BLaER1 treated with 17β-estradiol and CSF1 and Interleukin-3, amounts not matched to agents 10 nM and 100 nM (cell line): ENCODE data around the gene KCNIP3.
A peak's percentile ranks its signal among the peaks of the same experiment; 100 is the strongest.

Experiments used
- H3K27ac ChIP-seq, 11 experiments: shearing (Covaris generic); formaldehyde crosslinking; 2 replicates each; pipeline ENCODE4 v1.8.1; 2022
- H3K27me3 ChIP-seq, 11 experiments: shearing (Covaris generic); formaldehyde crosslinking; 2 replicates each; pipeline ENCODE4 v1.8.1; 2022
- H3K36me3 ChIP-seq, 11 experiments: shearing (Covaris generic); formaldehyde crosslinking; 2 replicates each; pipeline ENCODE4 v1.8.1; 2022
- H3K4me1 ChIP-seq, 10 experiments: shearing (Covaris generic); formaldehyde crosslinking; 2 replicates each; pipeline ENCODE4 v1.8.1; 2022
- H3K4me2 ChIP-seq, 11 experiments: shearing (Covaris generic); formaldehyde crosslinking; 2 replicates each; pipeline ENCODE4 v1.8.1; 2022
- H3K4me3 ChIP-seq, 10 experiments: shearing (Covaris generic); formaldehyde crosslinking; 2 replicates each; pipeline ENCODE4 v1.8.1; 2022
- H3K9ac ChIP-seq, 11 experiments: shearing (Covaris generic); formaldehyde crosslinking; 2 replicates each; pipeline ENCODE4 v1.8.1; 2022
- H3K9me3 ChIP-seq, 11 experiments: shearing (Covaris generic); formaldehyde crosslinking; replicated peaks in 1 of 11; 2 replicates each; pipeline ENCODE4 v1.8.1; 2022
- H4K20me1 ChIP-seq, 11 experiments: shearing (Covaris generic); formaldehyde crosslinking; 2 replicates each; pipeline ENCODE4 v1.8.1; 2022
- Cebpa-rat ChIP-seq, 11 experiments: shearing (Covaris generic); IDR thresholded peaks; 2 replicates each; pipeline ENCODE4 v1.8.1; 2022

KCNIP3 gene

GRCh38 chr2:95333056-95333455 is 35.9 kb downstream of the KCNIP3 start:
- H3K9me3 ChIP-seq: peaks cover 0 to 4% (median 0%) of the 10 kb centered on the region in 11 experiments; a peak in 1 of 22 replicates
- no peak for TF ChIP-seq Cebpa-rat (IDR thresholded peaks at IDR 0.05)
- H3K36me3 ChIP-seq: no peaks in the 10 kb centered on the region
- no peak overlapping the region for H3K4me2 ChIP-seq
- H3K27ac ChIP-seq: no peak overlapping the region
- H3K9ac ChIP-seq: no peak overlapping the region
- H3K4me3 ChIP-seq: no peak overlapping the region
- peaks cover 0 to 12% (median 9%) of the 10 kb centered on the region in 10 experiments; a peak in 10 of 20 replicates for H3K4me1 ChIP-seq
- H3K27me3 ChIP-seq: no peaks in the 10 kb centered on the region
- H4K20me1 ChIP-seq: no peaks in the 10 kb centered on the region; a peak in 1 of 22 replicates

GRCh38 chr2:95333888-95334338 is 36.8 kb downstream of the KCNIP3 start:
- peaks cover 0 to 12% (median 9%) of the 10 kb centered on the region in 10 experiments; a peak in 10 of 20 replicates for H3K4me1 ChIP-seq
- no peaks in the 10 kb centered on the region; a peak in 1 of 22 replicates for H4K20me1 ChIP-seq
- peak overlapping the region in 7 of 11 experiments; percentile 8 to 39 (median 35); a peak in 12 of 22 replicates for H3K4me2 ChIP-seq
- no peaks in the 10 kb centered on the region for H3K27me3 ChIP-seq
- no peak overlapping the region for H3K4me3 ChIP-seq
- H3K36me3 ChIP-seq: no peaks in the 10 kb centered on the region
- peaks cover 0 to 4% (median 0%) of the 10 kb centered on the region in 11 experiments; a peak in 1 of 22 replicates for H3K9me3 ChIP-seq
- no peak overlapping the region for H3K9ac ChIP-seq
- TF ChIP-seq Cebpa-rat (IDR thresholded peaks at IDR 0.05): no peak
- H3K27ac ChIP-seq: no peak overlapping the region

- H3K27ac ChIP-seq: no peak overlapping the region
- H3K9ac ChIP-seq: no peak overlapping the region
- TF ChIP-seq Cebpa-rat (IDR thresholded peaks at IDR 0.05): no peak
- no peaks in the 10 kb centered on the region for H3K36me3 ChIP-seq
- H3K27me3 ChIP-seq: no peaks in the 10 kb centered on the region
- H3K4me2 ChIP-seq: no peak overlapping the region
- H3K9me3 ChIP-seq: peaks cover 0 to 4% (median 0%) of the 10 kb centered on the region in 11 experiments; a peak in 1 of 22 replicates
- H3K4me1 ChIP-seq: peaks cover 0 to 12% (median 9%) of the 10 kb centered on the region in 10 experiments; a peak in 10 of 20 replicates
- H4K20me1 ChIP-seq: no peaks in the 10 kb centered on the region
- H3K4me3 ChIP-seq: no peak overlapping the region
These were observed 37.9 kb downstream of the KCNIP3 start for GRCh38 chr2:95334916-95335641.

- H3K27ac ChIP-seq: no peak overlapping the region
- H4K20me1 ChIP-seq: no peaks in the 10 kb centered on the region
- peaks cover 0 to 4% (median 0%) of the 10 kb centered on the region in 11 experiments; a peak in 1 of 22 replicates for H3K9me3 ChIP-seq
- H3K9ac ChIP-seq: no peak overlapping the region
- no peak overlapping the region for H3K4me3 ChIP-seq
- no peak overlapping the region for H3K4me2 ChIP-seq
- TF ChIP-seq Cebpa-rat (IDR thresholded peaks at IDR 0.05): no peak
- no peaks in the 10 kb centered on the region for H3K27me3 ChIP-seq
- H3K36me3 ChIP-seq: no peaks in the 10 kb centered on the region
- H3K4me1 ChIP-seq: peaks cover 0 to 12% (median 9%) of the 10 kb centered on the region in 10 experiments; a peak in 10 of 20 replicates
These were observed 39.3 kb downstream of the KCNIP3 start for GRCh38 chr2:95336406-95336805.

GRCh38 chr2:95337829-95338228 is 40.7 kb downstream of the KCNIP3 start:
- TF ChIP-seq Cebpa-rat (IDR thresholded peaks at IDR 0.05): no peak
- Histone ChIP-seq H4K20me1 (no peaks in the 10 kb centered on the region), H3K4me1 (peaks cover 0 to 12% (median 9%) of the 10 kb centered on the region in 10 experiments; a peak in 10 of 20 replicates), H3K27me3 (peaks cover 0 to 2% (median 0%) of the 10 kb centered on the region in 11 experiments; a peak in 2 of 22 replicates), H3K36me3 (no peaks in the 10 kb centered on the region), H3K4me2 (no peak overlapping the region), H3K9me3 (peaks cover 0 to 4% (median 0%) of the 10 kb centered on the region in 11 experiments; a peak in 1 of 22 replicates), H3K27ac (no peak overlapping the region), H3K9ac (no peak overlapping the region), H3K4me3 (no peak overlapping the region)

- TF ChIP-seq Cebpa-rat (IDR thresholded peaks at IDR 0.05): no peak
- H3K27ac ChIP-seq: no peak overlapping the region
- peaks cover 25 to 51% (median 45%) of the 10 kb centered on the region in 11 experiments for H3K27me3 ChIP-seq
These were observed 45.6 kb downstream of the KCNIP3 start for GRCh38 chr2:95342556-95343320.

GRCh38 chr2:95343429-95344214 is 46.5 kb downstream of the KCNIP3 start:
- no peak overlapping the region for H3K4me2 ChIP-seq
- no peak overlapping the region for H3K27ac ChIP-seq
- no peak for TF ChIP-seq Cebpa-rat (IDR thresholded peaks at IDR 0.05)
- H3K9me3 ChIP-seq: no peaks in the 10 kb centered on the region
- no peak overlapping the region for H3K4me3 ChIP-seq
- no peak overlapping the region for H3K9ac ChIP-seq
- H3K4me1 ChIP-seq: peaks cover 0 to 15% (median 8%) of the 10 kb centered on the region in 10 experiments; a peak in 14 of 20 replicates
- H3K27me3 ChIP-seq: peaks cover 25 to 60% (median 47%) of the 10 kb centered on the region in 11 experiments
- no peaks in the 10 kb centered on the region for H3K36me3 ChIP-seq
- H4K20me1 ChIP-seq: peaks cover 0 to 20% (median 14%) of the 10 kb centered on the region in 11 experiments; a peak in 10 of 22 replicates

More at GRCh38 chr2:95342556-95343320, 45.6 kb downstream of the KCNIP3 start:
- Histone ChIP-seq H3K4me2 (no peak overlapping the region), H3K9ac (no peak overlapping the region), H3K4me1 (peaks cover 0 to 15% (median 8%) of the 10 kb centered on the region in 10 experiments; a peak in 14 of 20 replicates), H3K4me3 (no peak overlapping the region), H3K36me3 (no peaks in the 10 kb centered on the region), H3K9me3 (no peaks in the 10 kb centered on the region), H4K20me1 (peaks cover 0 to 14% (median 9%) of the 10 kb centered on the region in 11 experiments; a peak in 10 of 22 replicates)

- Histone ChIP-seq H3K4me2 (no peak overlapping the region), H3K9ac (no peak overlapping the region), H3K9me3 (no peaks in the 10 kb centered on the region), H4K20me1 (peaks cover 0 to 23% (median 14%) of the 10 kb centered on the region in 11 experiments; a peak in 10 of 22 replicates), H3K36me3 (no peaks in the 10 kb centered on the region), H3K4me3 (no peak overlapping the region), H3K4me1 (peaks cover 0 to 15% (median 8%) of the 10 kb centered on the region in 10 experiments; a peak in 14 of 20 replicates), H3K27me3 (peaks cover 25 to 64% (median 48%) of the 10 kb centered on the region in 11 experiments), H3K27ac (no peak overlapping the region)
- TF ChIP-seq Cebpa-rat (IDR thresholded peaks at IDR 0.05): no peak
These were observed 47.1 kb downstream of the KCNIP3 start for GRCh38 chr2:95344215-95344583.
